ENCODE results near the gene TUSC2. TPM values are rescaled to one million over a fixed set of nuclear protein-coding genes. Genes with fewer than 3 reads are reported as not detected.

Gene TUSC2
- total RNA-seq, 1 experiment from 2014 or later = 38.3 TPM

DNA sequence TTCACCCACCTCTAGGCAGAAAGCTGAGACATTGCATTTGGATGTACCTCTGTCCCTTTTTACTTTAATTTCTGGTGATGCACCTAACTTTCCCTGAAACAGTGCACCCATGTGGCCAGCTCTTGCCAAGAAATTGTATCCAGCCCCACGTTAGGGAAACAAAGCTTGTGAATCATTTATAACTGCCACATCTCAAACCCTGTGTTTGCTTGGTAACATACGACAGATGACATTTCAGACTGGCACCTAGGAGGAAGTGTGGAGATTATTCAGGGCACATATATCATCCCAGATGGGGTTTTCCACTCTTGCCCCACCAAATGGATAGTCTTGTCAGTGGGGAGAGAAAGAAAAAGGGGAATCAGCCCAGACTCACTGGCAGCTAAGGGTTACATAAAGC, 24.8 kb upstream of the TUSC2 start:
- no peaks in the 10 kb centered on the region for H3K27me3 Mint-ChIP-seq (ENCODE audit: insufficient read depth, unreplicated experiment)
- DNase-seq = no peak
- H3K4me1 Mint-ChIP-seq (ENCODE audit: low read depth, unreplicated experiment) = peaks cover 7% of the 10 kb centered on the region
- H3K27ac Mint-ChIP-seq (ENCODE audit: unreplicated experiment) = no peak overlapping the region
- H3K9me3 Mint-ChIP-seq (ENCODE audit: unreplicated experiment) = no peaks in the 10 kb centered on the region
- H3K9me3 ChIP-seq = no peaks in the 10 kb centered on the region
- TF ChIP-seq, protein P1, sequence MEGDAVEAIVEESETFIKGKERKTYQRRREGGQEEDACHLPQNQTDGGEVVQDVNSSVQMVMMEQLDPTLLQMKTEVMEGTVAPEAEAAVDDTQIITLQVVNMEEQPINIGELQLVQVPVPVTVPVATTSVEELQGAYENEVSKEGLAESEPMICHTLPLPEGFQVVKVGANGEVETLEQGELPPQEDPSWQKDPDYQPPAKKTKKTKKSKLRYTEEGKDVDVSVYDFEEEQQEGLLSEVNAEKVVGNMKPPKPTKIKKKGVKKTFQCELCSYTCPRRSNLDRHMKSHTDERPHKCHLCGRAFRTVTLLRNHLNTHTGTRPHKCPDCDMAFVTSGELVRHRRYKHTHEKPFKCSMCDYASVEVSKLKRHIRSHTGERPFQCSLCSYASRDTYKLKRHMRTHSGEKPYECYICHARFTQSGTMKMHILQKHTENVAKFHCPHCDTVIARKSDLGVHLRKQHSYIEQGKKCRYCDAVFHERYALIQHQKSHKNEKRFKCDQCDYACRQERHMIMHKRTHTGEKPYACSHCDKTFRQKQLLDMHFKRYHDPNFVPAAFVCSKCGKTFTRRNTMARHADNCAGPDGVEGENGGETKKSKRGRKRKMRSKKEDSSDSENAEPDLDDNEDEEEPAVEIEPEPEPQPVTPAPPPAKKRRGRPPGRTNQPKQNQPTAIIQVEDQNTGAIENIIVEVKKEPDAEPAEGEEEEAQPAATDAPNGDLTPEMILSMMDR (IDR thresholded peaks at IDR 0.05; ENCODE audit: insufficient read depth in 1 of 2, low read depth in 1 of 2, low read length in 1 of 2, severe bottlenecking in 1 of 2, unreplicated experiment in 1 of 2) = peak; percentile 12 to 19
- CTCF ChIA-PET = interaction anchor here (0.7 to 1.0 kb wide), 2 partner anchors 16 to 258 kb away, joined by 3 to 10 read pairs; no protein-coding TSS in a partner anchor
- H3K4me3 ChIP-seq (ENCODE audit: low read depth, low read length) = no peak overlapping the region
- H3K36me3 Mint-ChIP-seq (ENCODE audit: insufficient read depth, unreplicated experiment) = peaks cover 34% of the 10 kb centered on the region
- intact Hi-C loops (cut with micrococcal nuclease; ENCODE audit: unreplicated experiment) = loop anchor here (5.0 kb wide), 1 partner anchor 260 kb away; the partner anchor contains the start of gene CISH
- no peaks in the 10 kb centered on the region for H3K27me3 ChIP-seq (replicated peaks; ENCODE audit: control insufficient read depth, insufficient read depth, low read length)
- peaks cover 15% of the 10 kb centered on the region for H3K4me1 ChIP-seq
- POLR2A ChIA-PET = no interaction called here
- no TSS peak for BruUV-seq (replicated peaks)
- H3K36me3 ChIP-seq (ENCODE audit: control insufficient read depth, insufficient read depth, low read length) = peaks cover 4% of the 10 kb centered on the region; the same call in 1 of the 2 replicates
- no peak overlapping the region for H3K4me3 Mint-ChIP-seq (ENCODE audit: unreplicated experiment)

GRCh38 chr3:50351323-50351697, 23.3 kb upstream of the TUSC2 start:
- Mint-ChIP-seq H3K27ac (ENCODE audit: unreplicated experiment) (peak overlapping the region; percentile 81), H3K27me3 (ENCODE audit: insufficient read depth, unreplicated experiment) (no peaks in the 10 kb centered on the region), H3K4me3 (ENCODE audit: unreplicated experiment) (peak overlapping the region; percentile 76), H3K36me3 (ENCODE audit: insufficient read depth, unreplicated experiment) (peaks cover 34% of the 10 kb centered on the region), H3K9me3 (ENCODE audit: unreplicated experiment) (no peaks in the 10 kb centered on the region), H3K4me1 (ENCODE audit: low read depth, unreplicated experiment) (peaks cover 7% of the 10 kb centered on the region)
- H3K36me3 ChIP-seq (ENCODE audit: control insufficient read depth, insufficient read depth, low read length) = peaks cover 4% of the 10 kb centered on the region; the same call in 1 of the 2 replicates
- DNase-seq = no peak
- H3K27me3 ChIP-seq (replicated peaks; ENCODE audit: control insufficient read depth, insufficient read depth, low read length) = no peaks in the 10 kb centered on the region
- TF ChIP-seq, protein P1 (IDR thresholded peaks at IDR 0.05; ENCODE audit: insufficient read depth in 1 of 2, low read depth in 1 of 2, low read length in 1 of 2, severe bottlenecking in 1 of 2, unreplicated experiment in 1 of 2) = no peak
- no peaks in the 10 kb centered on the region for H3K9me3 ChIP-seq
- TSS peak; percentile 40 for BruUV-seq (replicated peaks)
- ChIA-PET CTCF (interaction anchor here (0.5 to 2.2 kb wide), 4 partner anchors 11 to 125 kb away, joined by 3 to 10 read pairs (median 6); partner anchors contain the start of gene RASSF1), POLR2A (interaction anchor here (1.4 to 2.5 kb wide), 2 partner anchors 14 to 23 kb away, joined by 7 to 42 read pairs; partner anchors contain the start of gene TUSC2)
- H3K4me3 ChIP-seq (ENCODE audit: low read depth, low read length) = peak overlapping the region; percentile 91
- H3K4me1 ChIP-seq = peaks cover 6% of the 10 kb centered on the region; the same call in 1 of the 2 replicates
- intact Hi-C loops (cut with micrococcal nuclease; ENCODE audit: unreplicated experiment) = loop anchor here (1.0 to 5.0 kb wide), 2 partner anchors 8 to 261 kb away; partner anchors contain the start of genes CISH and TMEM115

DNA sequence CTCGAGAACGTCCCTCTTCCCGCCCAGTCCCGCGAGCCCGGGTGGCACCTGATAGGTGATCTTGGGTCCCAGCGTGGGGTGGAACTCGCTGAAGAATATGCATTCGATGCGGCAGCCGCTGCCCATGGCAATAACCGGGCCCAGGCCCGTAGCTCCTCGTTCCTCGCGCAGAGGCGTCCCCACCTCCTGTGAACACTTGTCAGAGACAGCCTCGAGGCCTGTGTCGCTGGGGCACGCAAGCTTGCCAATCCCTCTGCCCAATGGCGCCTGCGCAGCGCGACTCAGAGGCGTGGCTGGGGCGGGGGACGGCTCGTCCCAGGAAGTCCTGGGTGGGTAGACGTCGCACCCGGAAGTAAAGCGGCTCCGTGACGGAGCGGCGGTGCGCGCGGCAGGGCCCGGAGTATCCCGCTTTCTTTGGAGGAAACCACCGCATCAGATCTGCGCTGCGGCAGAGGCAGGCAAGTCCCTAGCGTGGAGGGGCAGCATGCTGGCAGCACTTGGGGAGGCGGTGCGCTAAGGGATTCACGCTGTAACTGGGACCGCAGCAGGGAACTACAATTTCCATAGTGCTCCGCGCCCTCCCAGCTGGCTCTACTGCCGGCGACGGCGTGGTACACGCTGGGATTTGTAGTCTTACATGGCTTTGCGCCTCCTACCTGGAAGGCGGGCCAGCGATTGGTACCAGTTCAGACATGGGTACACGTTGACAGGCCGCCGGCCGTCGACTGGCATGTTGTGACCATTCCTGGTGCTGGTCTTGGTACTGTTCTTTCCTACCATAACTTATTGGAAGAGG, 22.7 kb upstream of the TUSC2 start, which contains the start of the genes CYB561D2 and NPRL2:
CYB561D2 (plus strand) TSS at position 336 of the 796 bp plus-strand sequence. CDS start 572 bp downstream, outside the sequence.
NPRL2 (minus strand) TSS at position 249 of the 796 bp plus-strand sequence; CDS start at position 126, 123 bp downstream.
- peak within 1 kb of the TSS; percentile 76 for H3K4me3 Mint-ChIP-seq (ENCODE audit: unreplicated experiment)
- intact Hi-C loops (cut with micrococcal nuclease; ENCODE audit: unreplicated experiment) = loop anchor here (1.0 to 5.0 kb wide), 2 partner anchors 9 to 262 kb away; partner anchors contain the start of genes CISH and TMEM115
- H3K4me3 ChIP-seq (ENCODE audit: low read depth, low read length) = peak within 1 kb of the TSS; percentile 91
- H3K36me3 ChIP-seq (ENCODE audit: control insufficient read depth, insufficient read depth, low read length) = peaks cover 4% of the 10 kb centered on the region; the same call in 1 of the 2 replicates
- H3K4me1 ChIP-seq = peaks cover 3% of the 10 kb centered on the region; the same call in 1 of the 2 replicates
- H3K4me1 Mint-ChIP-seq (ENCODE audit: low read depth, unreplicated experiment) = peaks cover 12% of the 10 kb centered on the region
- ChIA-PET POLR2A (interaction anchor here (0.6 to 2.5 kb wide), 7 partner anchors 14 to 1833 kb away, joined by 3 to 42 read pairs (median 7); partner anchors contain the start of genes IFRD2, MANF and TUSC2), CTCF (interaction anchor here (0.5 to 2.2 kb wide), 10 partner anchors 14 to 265 kb away, joined by 3 to 10 read pairs (median 4); partner anchors contain the start of genes GNAI2 and HEMK1)
- TF ChIP-seq, protein P1 (IDR thresholded peaks at IDR 0.05; ENCODE audit: insufficient read depth in 1 of 2, low read depth in 1 of 2, low read length in 1 of 2, severe bottlenecking in 1 of 2, unreplicated experiment in 1 of 2) = no peak
- H3K27me3 Mint-ChIP-seq (ENCODE audit: insufficient read depth, unreplicated experiment) = no peaks in the 10 kb centered on the region
- peaks cover 34% of the 10 kb centered on the region for H3K36me3 Mint-ChIP-seq (ENCODE audit: insufficient read depth, unreplicated experiment)
- no peaks in the 10 kb centered on the region for H3K9me3 Mint-ChIP-seq (ENCODE audit: unreplicated experiment)
- no TSS peak for BruUV-seq (replicated peaks)
- no peaks in the 10 kb centered on the region for H3K9me3 ChIP-seq
- H3K27me3 ChIP-seq (replicated peaks; ENCODE audit: control insufficient read depth, insufficient read depth, low read length) = no peaks in the 10 kb centered on the region
- DNase-seq = peak; percentile 96
- peak within 1 kb of the TSS; percentile 81 for H3K27ac Mint-ChIP-seq (ENCODE audit: unreplicated experiment)
